Amniotic epithelial cell (primary cell): ENCODE measurements around the gene IQGAP2.
"Not testable (repeated sequence)": the region's sequence is repeated elsewhere in the genome, so short reads cannot be mapped to it uniquely, and the experiment has no call there.

Experiments used
- DNase-seq: peaks from one replicate; pipeline ENCODE4 v3.0.0-alpha.2; 2010; ENCODE audit warnings: low read depth

IQGAP2 gene

GRCh38 chr5:76717222-76718083, 314.4 kb downstream of the IQGAP2 start:
- DNase-seq = no peak

- no peak for DNase-seq
Measured at GRCh38 chr5:76718381-76718832, 315.3 kb downstream of the IQGAP2 start.

GRCh38 chr5:76718880-76719279, 315.8 kb downstream of the IQGAP2 start:
- no peak for DNase-seq

GRCh38 chr5:76720988-76721569, 318.0 kb downstream of the IQGAP2 start:
- DNase-seq = no peak

- no peak for DNase-seq
Measured at GRCh38 chr5:76723266-76723665, 320.2 kb downstream of the IQGAP2 start.

GRCh38 chr5:76723906-76724305, 320.8 kb downstream of the IQGAP2 start:
- DNase-seq = no peak

- DNase-seq = no peak
Measured at GRCh38 chr5:76724871-76725270, 321.8 kb downstream of the IQGAP2 start.

- no peak for DNase-seq
Measured at GRCh38 chr5:76728965-76729364, 325.9 kb downstream of the IQGAP2 start.

GRCh38 chr5:76729373-76730290, 326.5 kb downstream of the IQGAP2 start:
- no peak for DNase-seq

GRCh38 chr5:76732405-76733048, 329.4 kb downstream of the IQGAP2 start:
- no peak for DNase-seq

GRCh38 chr5:76733049-76733417, 329.9 kb downstream of the IQGAP2 start:
- no peak for DNase-seq

GRCh38 chr5:76735762-76736545, 332.9 kb downstream of the IQGAP2 start:
- DNase-seq = no peak

- no peak for DNase-seq
Measured at GRCh38 chr5:76736679-76737556, 333.8 kb downstream of the IQGAP2 start.

- DNase-seq = no peak
Measured at GRCh38 chr5:76737846-76738245, 334.8 kb downstream of the IQGAP2 start.

GRCh38 chr5:76741506-76741905, 338.4 kb downstream of the IQGAP2 start:
- DNase-seq = not testable (repeated sequence)

GRCh38 chr5:76742583-76742982, 339.5 kb downstream of the IQGAP2 start:
- DNase-seq = peak; percentile 66

- no peak for DNase-seq
Measured at GRCh38 chr5:76744632-76745031, 341.5 kb downstream of the IQGAP2 start.

- DNase-seq = no peak
Measured at GRCh38 chr5:76745670-76746069, 342.6 kb downstream of the IQGAP2 start.

GRCh38 chr5:76746677-76747076, 343.6 kb downstream of the IQGAP2 start:
- DNase-seq = no peak

- DNase-seq = no peak
Measured at GRCh38 chr5:76747706-76748105, 344.6 kb downstream of the IQGAP2 start.
